PC-9 (cell line): ENCODE data around the gene SAMD13.
"Not testable (repeated sequence)": the region's sequence is repeated elsewhere in the genome, so short reads cannot be mapped to it uniquely, and the experiment has no call there.

Source experiments
- EZH2 ChIP-seq: fragments of 200-600 bp; sonication (generic); IDR thresholded peaks from 2 replicates; pipeline ENCODE4 v1.8.0; 2017; ENCODE audit warnings: antibody characterized with exemption, low read depth
- TF ChIP-seq, protein P1 (sequence below): fragments of 200-600 bp; sonication (generic); conservative IDR thresholded peaks from 2 replicates; pipeline ENCODE4 v1.6.1; 2017; ENCODE audit warnings: mixed run types, antibody characterized with exemption, mild to moderate bottlenecking, moderate library complexity

DNA sequence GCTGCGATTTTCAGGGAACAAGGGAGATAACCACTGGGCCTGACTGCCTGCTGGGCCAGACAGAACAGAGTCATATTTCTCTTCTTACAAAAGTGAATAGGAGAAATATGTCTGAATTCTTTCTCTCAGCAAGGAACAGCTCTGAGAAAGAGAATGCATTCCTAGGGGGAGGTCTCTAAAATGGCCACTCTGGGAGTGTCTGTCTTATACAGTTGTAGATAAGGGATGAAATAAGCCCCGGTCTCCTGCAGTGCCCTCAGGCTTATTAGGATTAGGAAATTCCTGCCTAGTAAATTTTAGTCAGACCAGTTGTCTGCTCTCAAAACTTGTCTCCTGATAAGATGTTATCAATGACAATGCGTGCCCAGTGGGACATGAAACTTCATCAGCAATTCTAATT lies 14.1 kb upstream of the SAMD13 start:
- TF ChIP-seq, protein P1, sequence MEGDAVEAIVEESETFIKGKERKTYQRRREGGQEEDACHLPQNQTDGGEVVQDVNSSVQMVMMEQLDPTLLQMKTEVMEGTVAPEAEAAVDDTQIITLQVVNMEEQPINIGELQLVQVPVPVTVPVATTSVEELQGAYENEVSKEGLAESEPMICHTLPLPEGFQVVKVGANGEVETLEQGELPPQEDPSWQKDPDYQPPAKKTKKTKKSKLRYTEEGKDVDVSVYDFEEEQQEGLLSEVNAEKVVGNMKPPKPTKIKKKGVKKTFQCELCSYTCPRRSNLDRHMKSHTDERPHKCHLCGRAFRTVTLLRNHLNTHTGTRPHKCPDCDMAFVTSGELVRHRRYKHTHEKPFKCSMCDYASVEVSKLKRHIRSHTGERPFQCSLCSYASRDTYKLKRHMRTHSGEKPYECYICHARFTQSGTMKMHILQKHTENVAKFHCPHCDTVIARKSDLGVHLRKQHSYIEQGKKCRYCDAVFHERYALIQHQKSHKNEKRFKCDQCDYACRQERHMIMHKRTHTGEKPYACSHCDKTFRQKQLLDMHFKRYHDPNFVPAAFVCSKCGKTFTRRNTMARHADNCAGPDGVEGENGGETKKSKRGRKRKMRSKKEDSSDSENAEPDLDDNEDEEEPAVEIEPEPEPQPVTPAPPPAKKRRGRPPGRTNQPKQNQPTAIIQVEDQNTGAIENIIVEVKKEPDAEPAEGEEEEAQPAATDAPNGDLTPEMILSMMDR = not testable (repeated sequence)
- TF ChIP-seq EZH2 = not testable (repeated sequence)
